Tibial nerve (tissue), 4 donors: ENCODE results near the gene GPR173.

Experiments
- EP300 ChIP-seq, 2 donors: sonication (generic); formaldehyde crosslinking; IDR thresholded peaks; one replicate each; pipeline ENCODE4 v1.6.1; 2017; ENCODE audit warnings: antibody characterized with exemption in 2 of 2, mild to moderate bottlenecking in 1 of 2
- POLR2A ChIP-seq, 2 donors: fragments of 450-650 bp; IDR thresholded peaks; one replicate each; pipeline ENCODE4 v1.6.1; 2017; ENCODE audit warnings: antibody characterized with exemption in 2 of 2, mild to moderate bottlenecking in 2 of 2, moderate library complexity in 2 of 2
- TF ChIP-seq, protein P1 (sequence below), 5 experiments: fragments of 200-600 bp in 3 of 5; fragments of 450-650 bp in 2 of 5; sonication (generic) in 3 of 5; IDR thresholded peaks; one replicate each; pipeline ENCODE4 v1.5.1; 2016 to 2019; ENCODE audit warnings: antibody characterized with exemption in 5 of 5, mild to moderate bottlenecking in 3 of 5, moderate library complexity in 2 of 5

DNA sequence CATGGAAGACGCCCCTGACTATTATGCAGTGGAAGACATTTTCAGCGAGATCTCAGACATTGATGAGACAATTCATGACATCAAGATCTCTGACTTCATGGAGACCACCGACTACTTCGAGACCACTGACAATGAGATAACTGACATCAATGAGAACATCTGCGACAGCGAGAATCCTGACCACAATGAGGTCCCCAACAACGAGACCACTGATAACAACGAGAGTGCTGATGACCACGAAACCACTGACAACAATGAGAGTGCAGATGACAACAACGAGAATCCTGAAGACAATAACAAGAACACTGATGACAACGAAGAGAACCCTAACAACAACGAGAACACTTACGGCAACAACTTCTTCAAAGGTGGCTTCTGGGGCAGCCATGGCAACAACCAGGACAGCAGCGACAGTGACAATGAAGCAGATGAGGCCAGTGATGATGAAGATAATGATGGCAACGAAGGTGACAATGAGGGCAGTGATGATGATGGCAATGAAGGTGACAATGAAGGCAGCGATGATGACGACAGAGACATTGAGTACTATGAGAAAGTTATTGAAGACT is 37.2 kb downstream of the GPR173 start:
- TF ChIP-seq, protein P1, sequence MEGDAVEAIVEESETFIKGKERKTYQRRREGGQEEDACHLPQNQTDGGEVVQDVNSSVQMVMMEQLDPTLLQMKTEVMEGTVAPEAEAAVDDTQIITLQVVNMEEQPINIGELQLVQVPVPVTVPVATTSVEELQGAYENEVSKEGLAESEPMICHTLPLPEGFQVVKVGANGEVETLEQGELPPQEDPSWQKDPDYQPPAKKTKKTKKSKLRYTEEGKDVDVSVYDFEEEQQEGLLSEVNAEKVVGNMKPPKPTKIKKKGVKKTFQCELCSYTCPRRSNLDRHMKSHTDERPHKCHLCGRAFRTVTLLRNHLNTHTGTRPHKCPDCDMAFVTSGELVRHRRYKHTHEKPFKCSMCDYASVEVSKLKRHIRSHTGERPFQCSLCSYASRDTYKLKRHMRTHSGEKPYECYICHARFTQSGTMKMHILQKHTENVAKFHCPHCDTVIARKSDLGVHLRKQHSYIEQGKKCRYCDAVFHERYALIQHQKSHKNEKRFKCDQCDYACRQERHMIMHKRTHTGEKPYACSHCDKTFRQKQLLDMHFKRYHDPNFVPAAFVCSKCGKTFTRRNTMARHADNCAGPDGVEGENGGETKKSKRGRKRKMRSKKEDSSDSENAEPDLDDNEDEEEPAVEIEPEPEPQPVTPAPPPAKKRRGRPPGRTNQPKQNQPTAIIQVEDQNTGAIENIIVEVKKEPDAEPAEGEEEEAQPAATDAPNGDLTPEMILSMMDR (IDR thresholded peaks at IDR 0.05) = no peak
- TF ChIP-seq POLR2A (IDR thresholded peaks at IDR 0.05) = no peak
- TF ChIP-seq EP300 (IDR thresholded peaks at IDR 0.05) = no peak
